Activated T-cell treated with anti-CD3 and anti-CD28 coated beads, Interleukin-2, amount 50 U/mL, for 72 hours (primary cell): ENCODE measurements around the gene FOXA1. TPM values are rescaled to one million over a fixed set of nuclear protein-coding genes. Genes with fewer than 3 reads are reported as not detected.
"Not testable (repeated sequence)": the region's sequence is repeated elsewhere in the genome, so short reads cannot be mapped to it uniquely, and the experiment has no call there.

ENCODE experiments used
- ATAC-seq, 2 donors: fragments of 150-1000 bp; cut with Tn5 transposase; replicated peaks in 1 of 2; 2 replicates each; pipeline ENCODE4 v1.10.0; 2021; ENCODE audit warnings: moderate library complexity in 2 of 2, mild to moderate bottlenecking in 1 of 2
- DNase-seq, 2 donors: peaks; one replicate each; pipeline ENCODE4 v3.0.0; 2021 to 2022; ENCODE audit warnings: mixed read lengths in 1 of 2
- H3K27ac Mint-ChIP-seq: one replicate; pipeline ENCODE4 v1.8.0; 2022; ENCODE audit warnings: mild to moderate bottlenecking, moderate library complexity, mixed read lengths
- H3K27me3 Mint-ChIP-seq: one replicate; pipeline ENCODE4 v1.8.0; 2022; ENCODE audit warnings: low read depth, mixed read lengths
- H3K36me3 Mint-ChIP-seq, 2 donors: one replicate each; pipeline ENCODE4 v1.8.0; 2022; ENCODE audit warnings: mixed read lengths in 2 of 2, mild to moderate bottlenecking in 1 of 2; ENCODE audit not compliant: insufficient read depth in 2 of 2
- H3K4me1 Mint-ChIP-seq: one replicate; pipeline ENCODE4 v1.8.0; 2022; ENCODE audit warnings: low read depth, mixed read lengths
- H3K4me3 Mint-ChIP-seq, 2 donors: one replicate each; pipeline ENCODE4 v1.8.0; 2022; ENCODE audit warnings: mild to moderate bottlenecking in 2 of 2, mixed read lengths in 2 of 2, moderate library complexity in 2 of 2
- H3K9me3 Mint-ChIP-seq, 2 donors: one replicate each; pipeline ENCODE4 v1.8.0; 2022; ENCODE audit warnings: mixed read lengths in 2 of 2
- total RNA-seq, 2 donors: library from RNA; stranded (reverse); gene quantifications; one replicate each; pipeline ENCODE4 v1.2.3, GENCODE V29; 2022

Gene FOXA1
- total RNA-seq, 2 donors from 2014 or later, result 0.17 to 0.97 TPM

DNA sequence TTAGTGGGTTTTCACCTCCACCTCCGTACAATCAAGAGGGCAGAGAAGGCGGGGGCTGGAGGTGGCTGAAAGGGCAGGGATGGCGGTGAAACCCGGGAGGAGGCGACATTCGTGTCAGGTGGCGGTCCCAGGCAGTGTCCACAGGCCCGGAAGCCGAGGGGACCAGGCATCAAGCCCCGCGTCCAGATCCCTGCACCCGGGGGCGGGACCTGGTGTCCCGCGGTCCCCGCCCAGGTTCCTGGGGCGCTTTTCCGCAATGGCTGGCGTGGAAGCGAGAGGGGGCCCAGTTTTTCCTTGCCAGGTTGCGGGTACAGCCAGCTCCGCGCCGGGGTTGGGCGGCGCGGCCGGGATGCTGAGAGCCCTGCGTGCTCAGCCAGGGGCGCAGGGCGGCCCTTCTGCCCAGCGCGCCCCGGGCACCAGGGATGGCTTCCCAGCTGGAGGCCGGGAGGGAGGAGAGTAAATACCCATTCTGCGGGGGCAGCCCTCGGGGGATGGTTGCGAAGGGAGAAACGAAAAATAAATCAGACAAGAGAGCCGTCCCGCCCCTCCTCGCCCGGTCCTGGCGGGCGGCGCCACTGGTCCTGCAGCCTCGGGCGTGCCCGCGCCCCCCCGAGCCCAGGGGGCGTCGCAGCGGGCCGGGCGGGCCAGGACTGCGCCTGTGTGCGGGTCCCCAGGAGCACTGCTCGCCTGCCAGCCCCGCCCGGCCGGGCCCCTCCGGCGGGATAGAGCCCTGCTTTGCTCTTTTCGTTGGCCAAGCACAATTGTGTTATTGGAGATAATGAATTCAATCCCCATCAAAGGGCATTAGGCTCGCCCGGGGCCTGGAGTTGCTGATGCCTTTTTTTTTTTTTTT lies 11.5 kb downstream of the FOXA1 start:
- peaks cover 0 to 1% of the 10 kb centered on the region in 2 donors for H3K9me3 Mint-ChIP-seq
- peaks cover 3 to 8% of the 10 kb centered on the region in 2 donors for H3K36me3 Mint-ChIP-seq
- no peak overlapping the region for H3K4me3 Mint-ChIP-seq
- H3K4me1 Mint-ChIP-seq, result no peaks in the 10 kb centered on the region
- ATAC-seq (no peak), DNase-seq (no peak)
- H3K27ac Mint-ChIP-seq, result no peak overlapping the region
- H3K27me3 Mint-ChIP-seq, result peaks cover 31% of the 10 kb centered on the region

DNA sequence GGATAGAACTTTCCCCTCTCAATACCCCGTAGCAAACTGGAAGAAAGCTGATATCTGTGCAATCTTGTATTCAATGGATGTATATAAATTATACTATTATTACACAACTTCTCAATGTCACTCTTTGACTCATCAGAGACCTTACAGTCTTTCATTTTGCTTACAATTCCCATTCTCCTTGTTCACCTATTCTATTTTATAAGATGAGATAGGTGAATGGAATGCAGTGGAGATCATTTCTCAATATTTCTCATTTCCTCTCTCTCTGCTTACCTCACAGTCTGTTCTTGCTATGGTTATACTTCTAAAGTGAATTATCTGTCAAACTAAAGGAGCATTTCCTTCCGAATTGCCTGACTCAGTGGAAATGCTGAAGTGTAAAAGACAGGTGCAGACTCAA lies 14.9 kb downstream of the FOXA1 start:
- peaks cover 0 to 3% of the 10 kb centered on the region in 2 donors for H3K36me3 Mint-ChIP-seq
- no peak for ATAC-seq
- H3K4me1 Mint-ChIP-seq, result no peaks in the 10 kb centered on the region
- DNase-seq, result no peak
- peaks cover 0 to 4% of the 10 kb centered on the region in 2 donors for H3K9me3 Mint-ChIP-seq
- no peak overlapping the region for H3K4me3 Mint-ChIP-seq
- peaks cover 6% of the 10 kb centered on the region for H3K27me3 Mint-ChIP-seq
- H3K27ac Mint-ChIP-seq, result no peak overlapping the region

DNA sequence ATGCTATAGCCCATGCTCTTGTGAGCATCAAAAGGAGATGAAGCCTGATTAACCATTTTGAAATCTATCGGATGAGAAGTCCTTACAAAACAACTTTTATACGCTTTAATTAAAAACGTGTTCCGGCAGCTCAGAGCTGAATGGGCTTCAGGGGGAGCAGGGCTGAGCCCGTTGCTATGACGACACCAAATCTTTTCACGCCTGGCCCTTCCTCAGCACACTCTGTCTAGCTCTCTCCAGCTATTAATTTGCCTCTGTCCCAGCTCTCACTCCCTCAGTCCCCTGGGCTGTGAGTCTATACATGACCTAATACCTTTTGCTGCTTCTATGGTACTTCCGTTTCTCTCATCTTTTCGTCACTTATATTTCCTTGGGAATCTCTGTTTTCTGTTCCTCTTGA lies 15.8 kb downstream of the FOXA1 start:
- H3K4me3 Mint-ChIP-seq, result no peak overlapping the region
- DNase-seq (no peak), ATAC-seq (no peak)
- no peak overlapping the region for H3K27ac Mint-ChIP-seq
- peaks cover 4% of the 10 kb centered on the region in 2 donors for H3K9me3 Mint-ChIP-seq
- H3K27me3 Mint-ChIP-seq, result peaks cover 6% of the 10 kb centered on the region
- peaks cover 0 to 3% of the 10 kb centered on the region in 2 donors for H3K36me3 Mint-ChIP-seq
- H3K4me1 Mint-ChIP-seq, result no peaks in the 10 kb centered on the region

DNA sequence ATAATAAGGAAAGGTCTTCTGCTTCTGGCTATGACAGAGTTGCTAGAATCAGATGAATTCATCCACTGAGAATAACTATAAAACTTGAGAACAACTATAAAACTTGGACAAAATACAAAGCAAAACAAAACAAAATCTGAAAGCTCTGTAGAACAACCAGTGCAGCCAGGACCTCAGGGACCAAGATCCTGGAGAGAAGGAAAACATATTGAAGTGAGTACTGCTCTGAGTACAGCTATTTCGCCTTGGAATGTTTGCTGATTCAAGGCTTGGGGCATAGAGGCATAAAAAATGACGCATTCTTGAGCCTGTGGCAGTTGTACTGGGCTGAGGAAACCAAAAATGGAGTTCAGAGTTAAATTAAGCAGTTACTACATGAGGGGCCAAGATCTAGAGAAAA lies 21.7 kb downstream of the FOXA1 start:
- no peak for ATAC-seq
- no peaks in the 10 kb centered on the region for H3K4me1 Mint-ChIP-seq
- H3K27me3 Mint-ChIP-seq, result peaks cover 3% of the 10 kb centered on the region
- DNase-seq, result no peak
- H3K36me3 Mint-ChIP-seq, result no peaks in the 10 kb centered on the region
- H3K27ac Mint-ChIP-seq, result no peak overlapping the region
- no peak overlapping the region for H3K4me3 Mint-ChIP-seq
- H3K9me3 Mint-ChIP-seq, result peaks cover 5 to 7% of the 10 kb centered on the region in 2 donors

DNA sequence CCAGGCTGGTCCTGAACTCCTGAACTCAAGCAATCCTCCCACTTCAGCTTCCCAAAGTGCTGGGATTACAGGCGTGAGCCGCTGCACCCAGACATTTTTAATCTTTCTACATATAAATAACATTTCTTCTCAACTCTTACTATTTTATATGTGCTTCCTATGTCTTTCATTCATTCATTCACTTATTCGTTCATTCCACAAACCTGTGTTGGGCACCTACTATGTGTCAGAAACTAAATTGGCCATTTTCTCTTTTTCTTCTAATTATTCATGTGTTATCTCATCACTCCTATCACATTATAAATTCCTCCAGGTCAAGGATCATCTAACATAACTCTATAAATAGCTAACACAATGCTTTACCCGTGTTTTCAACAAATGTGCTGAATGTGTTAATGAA lies 23.7 kb downstream of the FOXA1 start:
- Mint-ChIP-seq H3K36me3 (no peaks in the 10 kb centered on the region), H3K27ac (no peak overlapping the region), H3K4me1 (no peaks in the 10 kb centered on the region), H3K27me3 (no peaks in the 10 kb centered on the region), H3K9me3 (peaks cover 5 to 7% of the 10 kb centered on the region in 2 donors), H3K4me3 (no peak overlapping the region)
- DNase-seq, result no peak
- ATAC-seq, result no peak

DNA sequence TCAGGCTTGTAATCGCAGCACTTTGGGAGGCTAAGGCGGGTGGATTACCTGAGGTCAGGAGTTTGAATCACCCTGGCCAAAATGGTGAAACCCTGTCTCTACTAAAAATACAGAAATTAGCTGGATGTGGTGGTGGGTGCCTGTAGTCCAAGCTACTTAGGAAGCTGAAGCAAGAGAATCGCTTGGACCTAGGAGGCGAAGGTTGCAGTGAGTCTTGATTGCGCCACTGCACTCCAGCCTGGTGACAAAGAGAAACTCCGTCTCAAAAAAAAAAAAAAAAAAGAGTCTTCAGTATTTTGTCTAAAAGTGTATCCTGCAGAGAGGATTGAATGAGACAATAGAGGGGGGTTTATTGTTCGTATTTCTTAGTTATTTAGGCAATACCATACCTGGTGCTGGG lies 25.3 kb downstream of the FOXA1 start:
- H3K36me3 Mint-ChIP-seq, result no peaks in the 10 kb centered on the region
- DNase-seq (no peak), ATAC-seq (no peak)
- H3K4me1 Mint-ChIP-seq, result no peaks in the 10 kb centered on the region
- no peak overlapping the region for H3K27ac Mint-ChIP-seq
- peaks cover 2 to 5% of the 10 kb centered on the region in 2 donors for H3K9me3 Mint-ChIP-seq
- no peak overlapping the region for H3K4me3 Mint-ChIP-seq
- no peaks in the 10 kb centered on the region for H3K27me3 Mint-ChIP-seq

DNA sequence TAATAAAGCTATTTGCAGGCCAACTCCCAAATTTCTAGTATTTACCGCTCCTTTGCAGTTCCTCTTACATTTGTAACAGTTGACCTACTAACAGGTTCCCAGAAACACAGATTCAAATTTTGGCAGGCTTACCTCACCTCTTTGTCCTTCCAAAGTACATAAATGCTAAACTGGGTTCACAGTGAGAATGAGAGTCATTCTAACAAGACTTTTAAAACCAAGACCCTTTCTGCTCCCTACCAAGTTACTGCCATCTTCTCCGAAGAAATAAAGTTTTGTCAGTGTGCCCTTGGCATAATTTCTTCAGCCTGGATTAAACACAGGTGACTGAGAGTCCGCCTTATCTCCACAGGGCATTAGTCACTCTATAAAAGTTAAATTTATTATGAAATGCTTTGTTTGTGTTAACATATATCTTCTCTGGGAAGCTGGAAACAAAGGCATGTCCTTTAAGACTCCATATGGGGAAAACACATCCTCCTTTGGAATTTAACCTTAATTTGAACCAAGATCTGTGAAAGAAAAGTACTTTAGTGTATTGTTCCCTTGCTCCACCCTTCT lies 28.2 kb downstream of the FOXA1 start:
- peaks cover 0 to 2% of the 10 kb centered on the region in 2 donors for H3K9me3 Mint-ChIP-seq
- H3K27me3 Mint-ChIP-seq, result no peaks in the 10 kb centered on the region
- H3K36me3 Mint-ChIP-seq, result no peaks in the 10 kb centered on the region
- no peaks in the 10 kb centered on the region for H3K4me1 Mint-ChIP-seq
- H3K27ac Mint-ChIP-seq, result no peak overlapping the region
- no peak overlapping the region for H3K4me3 Mint-ChIP-seq
- ATAC-seq (no peak), DNase-seq (no peak)

DNA sequence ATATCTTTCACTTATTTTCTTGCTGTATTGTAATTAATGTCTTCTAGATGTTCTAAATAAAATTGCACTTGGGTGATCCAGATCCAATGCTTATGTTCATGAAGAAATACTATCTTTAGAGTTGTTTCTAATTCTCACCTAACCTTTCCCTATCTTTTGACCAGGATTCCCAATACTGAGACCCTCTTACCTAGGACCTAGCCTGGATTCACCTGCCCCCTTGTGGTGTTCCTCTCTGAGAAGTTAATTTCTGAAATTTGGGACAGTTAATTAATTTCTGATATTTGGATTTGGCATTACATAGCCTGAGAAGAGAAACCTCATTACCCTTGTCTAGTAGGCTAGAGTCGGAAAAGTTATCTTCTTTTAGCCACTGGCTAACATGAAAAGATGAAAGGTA lies 29.5 kb downstream of the FOXA1 start:
- Mint-ChIP-seq H3K4me3 (no peak overlapping the region), H3K4me1 (no peaks in the 10 kb centered on the region), H3K27ac (no peak overlapping the region), H3K36me3 (no peaks in the 10 kb centered on the region), H3K9me3 (peaks cover 0 to 1% of the 10 kb centered on the region in 2 donors), H3K27me3 (no peaks in the 10 kb centered on the region)
- no peak for DNase-seq
- no peak for ATAC-seq

DNA sequence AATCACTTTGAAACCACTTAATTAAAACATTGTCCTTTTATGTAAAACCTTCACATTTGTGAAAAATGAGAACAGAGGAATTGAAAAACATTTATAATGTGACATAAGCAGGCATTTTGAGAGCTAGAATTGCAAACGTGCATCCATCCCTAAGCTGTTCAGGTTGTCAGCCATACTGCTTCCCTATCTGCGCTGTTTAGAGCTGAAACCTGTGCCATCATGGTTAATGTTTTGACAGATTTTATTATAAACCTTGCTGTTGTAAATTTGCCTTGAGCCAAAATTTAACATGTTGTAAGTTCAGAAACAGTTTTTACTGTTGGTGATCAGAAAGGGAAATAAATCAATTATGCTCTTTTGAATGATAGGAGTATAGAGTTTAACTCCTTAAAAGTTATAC lies 31.9 kb downstream of the FOXA1 start:
- Mint-ChIP-seq H3K27me3 (no peaks in the 10 kb centered on the region), H3K9me3 (peaks cover 0 to 1% of the 10 kb centered on the region in 2 donors)
- no peak for ATAC-seq

DNA sequence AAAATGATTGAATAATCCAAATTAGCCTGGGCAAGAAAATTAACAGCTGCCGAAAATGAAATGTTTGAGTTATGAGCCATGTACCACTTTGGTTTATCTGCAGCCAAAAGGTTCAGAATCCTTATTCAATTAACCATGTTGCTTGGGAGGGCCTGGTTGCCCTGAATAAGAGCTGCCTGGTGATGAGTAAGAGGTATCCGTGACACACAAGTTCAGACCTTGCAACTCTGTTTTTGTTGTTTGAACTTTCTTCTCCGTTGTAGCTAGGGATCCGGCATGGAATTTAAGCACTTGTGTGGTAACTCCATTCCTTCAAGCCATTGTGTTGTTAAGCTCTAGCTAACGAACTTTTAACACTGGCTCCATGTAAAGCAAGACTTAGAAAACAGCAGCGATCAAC lies 35.7 kb downstream of the FOXA1 start:
- H3K27me3 Mint-ChIP-seq, result no peaks in the 10 kb centered on the region
- H3K36me3 Mint-ChIP-seq, result peaks cover 2 to 5% of the 10 kb centered on the region in 2 donors
- H3K4me1 Mint-ChIP-seq, result no peaks in the 10 kb centered on the region
- peaks cover 3 to 5% of the 10 kb centered on the region in 2 donors for H3K9me3 Mint-ChIP-seq
- ATAC-seq, result no peak
- no peak overlapping the region for H3K27ac Mint-ChIP-seq
- DNase-seq, result no peak
- no peak overlapping the region for H3K4me3 Mint-ChIP-seq

More for the DNA sequence above, 31.9 kb downstream of the FOXA1 start:
- Mint-ChIP-seq H3K4me3 (no peak overlapping the region), H3K36me3 (no peaks in the 10 kb centered on the region), H3K4me1 (no peaks in the 10 kb centered on the region), H3K27ac (no peak overlapping the region)
- no peak for DNase-seq

DNA sequence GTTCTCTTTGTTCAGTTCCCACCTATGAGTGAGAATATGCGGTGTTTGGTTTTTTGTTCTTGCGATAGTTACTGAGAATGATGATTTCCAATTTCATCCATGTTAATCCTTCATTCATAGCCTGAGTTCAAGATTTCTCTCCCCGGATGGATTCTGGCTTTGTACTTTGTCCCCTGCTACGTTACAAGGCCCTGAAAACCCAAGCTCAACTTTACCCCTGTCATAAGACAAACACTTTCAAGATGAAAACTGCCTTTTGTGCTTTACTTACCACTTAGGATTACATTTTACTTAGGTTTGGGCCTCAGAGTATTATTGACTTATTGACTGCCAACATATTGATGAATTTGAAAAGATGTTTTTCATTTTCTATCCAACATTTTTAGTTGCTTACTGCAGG lies 36.3 kb downstream of the FOXA1 start:
- H3K4me3 Mint-ChIP-seq, result no peak overlapping the region
- no peak overlapping the region for H3K27ac Mint-ChIP-seq
- peaks cover 2 to 5% of the 10 kb centered on the region in 2 donors for H3K36me3 Mint-ChIP-seq
- H3K9me3 Mint-ChIP-seq, result peaks cover 6 to 8% of the 10 kb centered on the region in 2 donors
- H3K4me1 Mint-ChIP-seq, result no peaks in the 10 kb centered on the region
- DNase-seq (no peak), ATAC-seq (no peak)
- H3K27me3 Mint-ChIP-seq, result no peaks in the 10 kb centered on the region

DNA sequence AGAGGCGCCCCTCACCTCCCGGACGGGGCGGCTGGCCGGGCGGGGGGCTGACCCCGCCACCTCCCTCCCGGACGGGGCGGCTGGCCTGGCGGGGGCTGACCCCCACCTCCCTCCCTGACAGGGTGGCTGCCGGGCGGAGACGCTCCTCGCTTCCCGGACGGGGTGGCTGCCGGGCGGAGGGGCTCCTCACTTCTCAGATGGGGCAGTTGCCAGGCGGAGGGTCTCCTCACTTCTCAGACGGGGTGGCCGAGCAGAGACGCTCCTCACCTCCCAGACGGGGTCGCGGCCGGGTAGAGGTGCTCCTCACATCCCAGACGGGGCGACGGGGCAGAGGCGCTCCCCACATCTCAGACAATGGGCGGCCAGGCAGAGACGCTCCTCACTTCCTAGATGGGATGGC lies 39.5 kb downstream of the FOXA1 start:
- H3K27ac Mint-ChIP-seq, ATAC-seq, H3K27me3 Mint-ChIP-seq, H3K36me3 Mint-ChIP-seq, H3K4me3 Mint-ChIP-seq, H3K4me1 Mint-ChIP-seq, DNase-seq: not testable (repeated sequence)
- peaks cover 8 to 11% of the 10 kb centered on the region in 2 donors for H3K9me3 Mint-ChIP-seq

DNA sequence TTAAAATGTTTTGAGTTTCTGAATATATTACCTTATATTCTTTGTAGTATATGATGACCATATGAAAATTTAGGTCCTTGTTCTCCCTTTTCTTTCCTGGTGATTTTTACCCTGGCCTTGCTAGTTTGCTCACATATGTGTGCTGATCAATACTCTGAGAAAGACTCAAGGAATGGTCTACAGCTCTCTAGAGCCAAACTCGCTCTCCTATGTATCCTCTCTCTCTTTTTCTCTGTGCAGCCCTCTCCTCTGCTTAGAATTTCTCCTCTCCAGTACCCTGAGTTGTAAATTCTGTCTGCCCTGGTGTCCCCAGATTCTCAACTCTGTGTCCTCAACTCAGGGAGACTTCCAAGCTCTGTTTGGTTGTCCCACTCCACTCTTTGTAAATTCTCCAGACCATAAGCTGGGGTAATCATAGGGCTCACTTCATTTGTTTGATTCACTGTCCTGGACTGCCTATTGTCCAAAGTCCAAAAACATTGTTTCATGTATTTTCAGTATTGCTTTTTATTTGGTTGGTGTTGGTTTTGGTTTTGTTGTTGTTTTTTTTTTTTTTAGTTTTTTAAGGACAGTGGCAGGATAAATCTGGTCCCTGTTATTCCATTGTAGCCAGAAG lies 41.0 kb downstream of the FOXA1 start:
- Mint-ChIP-seq H3K4me1 (no peaks in the 10 kb centered on the region), H3K36me3 (peaks cover 2 to 5% of the 10 kb centered on the region in 2 donors), H3K27ac (no peak overlapping the region), H3K27me3 (no peaks in the 10 kb centered on the region), H3K4me3 (no peak overlapping the region), H3K9me3 (peaks cover 8 to 11% of the 10 kb centered on the region in 2 donors)
- DNase-seq, result no peak
- ATAC-seq, result no peak
